NCI-H774 (cell line): ENCODE results near the gene PDYN.
"Not testable (repeated sequence)": the region's sequence is repeated elsewhere in the genome, so short reads cannot be mapped to it uniquely, and the experiment has no call there.

Source experiments
- DNase-seq: peaks from one replicate; lab custom pipeline; 2025; lab: John Stamatoyannopoulos, UW

PDYN gene

DNA sequence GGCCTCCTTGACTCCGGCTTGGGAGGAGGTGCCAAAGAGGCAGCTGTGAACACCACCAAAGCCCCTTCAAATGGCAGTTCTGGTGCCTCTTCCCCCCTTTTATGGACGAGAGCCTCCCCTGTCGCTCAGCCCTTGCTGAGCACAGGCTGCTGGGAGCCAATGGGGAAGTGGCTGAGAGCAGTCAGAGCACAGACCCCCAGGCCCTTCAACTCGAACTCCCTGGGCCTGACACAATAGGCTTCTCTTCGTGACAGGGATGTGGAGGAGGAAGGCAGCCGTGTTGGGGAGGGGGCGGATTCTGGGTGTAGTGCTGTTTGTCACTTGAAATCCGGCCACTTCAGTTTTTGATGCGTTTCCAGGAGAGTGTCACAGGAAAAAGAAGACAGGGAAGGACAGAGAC lies at the start of gene PDYN:
PDYN (minus strand) TSS at position 73 of the 400 bp plus-strand sequence. CDS start 10,974 bp downstream, outside the sequence.
- DNase-seq: no peak

DNA sequence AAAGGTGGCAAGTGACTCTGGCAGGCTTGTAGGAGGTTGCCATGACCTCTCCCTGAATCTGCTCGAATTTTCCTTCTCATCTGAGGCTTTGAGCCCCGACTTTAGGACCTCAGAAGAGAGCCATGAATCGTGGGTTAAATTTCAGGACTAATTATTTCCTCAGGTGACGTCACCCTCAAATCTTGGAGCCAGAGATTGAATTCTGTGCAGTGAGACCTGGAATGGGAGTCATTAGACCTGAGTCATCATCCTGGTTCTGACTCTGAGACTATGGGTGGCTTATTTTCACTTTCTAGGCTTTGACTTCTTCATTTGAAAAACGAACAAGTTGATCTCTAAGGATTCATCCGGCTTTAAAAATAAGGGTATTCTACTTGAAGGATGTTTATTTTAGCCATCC lies 48.5 kb upstream of the PDYN start:
- DNase-seq: no peak

DNA sequence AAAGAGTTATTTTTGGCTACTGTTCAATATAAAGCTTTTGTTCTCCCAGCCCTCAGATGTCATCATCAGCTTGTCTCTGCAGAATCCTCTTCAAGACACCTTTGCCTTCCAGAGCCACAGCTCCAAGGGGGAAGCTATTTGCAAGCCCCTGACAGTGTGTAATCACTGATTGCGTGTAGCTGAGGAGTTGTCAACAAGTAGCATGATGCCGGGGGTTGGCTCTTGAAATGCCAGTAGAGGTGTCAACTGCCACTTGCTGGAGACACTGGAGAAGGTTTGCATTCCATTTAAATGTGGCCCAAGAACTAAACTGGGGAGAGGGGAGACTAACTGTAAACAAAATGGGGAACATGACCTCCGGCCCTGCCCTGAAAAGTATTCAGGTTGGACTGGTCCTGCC lies 44.3 kb upstream of the PDYN start:
- DNase-seq: no peak

DNA sequence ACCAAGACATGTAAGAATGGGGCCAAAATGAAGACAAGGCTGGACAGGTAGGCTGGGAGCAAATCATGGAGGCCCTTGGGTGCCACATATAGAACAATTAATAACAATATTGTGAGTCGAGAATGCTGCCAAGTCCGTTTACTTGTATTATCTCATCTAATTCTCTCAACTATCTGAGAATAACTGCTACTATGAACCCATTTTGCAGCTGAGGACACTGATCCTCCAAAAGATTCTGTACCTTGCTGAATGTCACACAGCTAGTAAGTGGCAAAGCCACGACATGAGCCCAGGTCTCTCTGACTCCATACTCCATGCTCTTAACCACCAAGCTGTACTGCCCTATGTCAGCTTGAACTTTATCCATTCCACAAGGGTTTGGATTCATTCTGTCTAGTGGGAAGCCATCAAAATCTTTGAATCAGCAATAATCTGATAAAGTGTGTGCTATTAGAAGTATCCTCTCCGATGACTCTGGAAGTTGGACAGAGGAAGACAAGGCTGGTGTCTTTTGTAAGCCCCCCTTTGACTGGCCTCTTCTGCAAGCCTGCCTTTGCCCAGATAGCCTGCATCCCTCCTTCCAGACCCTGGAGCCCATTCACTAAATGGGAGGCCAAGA lies 43.5 kb upstream of the PDYN start:
- no peak for DNase-seq

DNA sequence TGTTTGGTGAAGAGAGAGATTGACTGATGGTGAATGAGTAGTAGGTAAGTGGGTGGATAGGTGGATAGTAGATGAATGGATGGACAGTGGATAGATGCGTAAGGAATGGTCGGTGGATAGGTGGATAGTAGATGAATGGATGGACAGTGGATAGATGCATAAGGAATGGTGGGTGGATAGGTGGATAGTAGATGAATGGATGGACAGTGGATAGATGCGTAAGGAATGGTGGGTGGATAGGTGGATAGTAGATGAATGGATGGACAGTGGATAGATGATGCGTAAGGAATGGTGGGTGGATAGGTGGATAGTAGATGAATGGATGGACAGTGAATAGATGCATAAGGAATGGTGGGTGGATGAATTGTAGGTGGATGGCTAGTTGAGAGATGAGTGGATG lies 42.5 kb upstream of the PDYN start:
- DNase-seq: not testable (repeated sequence)

DNA sequence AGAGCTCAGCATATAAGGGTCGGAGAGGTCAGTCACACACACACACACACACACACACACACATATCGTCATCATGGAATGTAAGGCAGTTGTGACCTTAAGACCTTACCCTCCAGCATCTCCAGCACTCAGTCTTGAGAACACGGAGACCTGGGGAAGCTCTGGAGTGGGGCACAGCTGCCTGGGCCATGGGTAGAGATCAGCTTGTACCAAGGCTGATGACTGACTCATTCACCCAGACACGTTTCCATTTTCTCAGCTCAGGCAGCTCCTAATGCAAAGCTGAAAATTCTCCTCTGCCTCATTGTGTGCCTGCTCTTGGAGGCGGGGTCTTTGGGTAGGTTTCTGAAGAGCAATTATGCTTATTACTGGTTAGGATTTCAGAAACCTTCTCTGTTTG lies 38.3 kb upstream of the PDYN start:
- no peak for DNase-seq

DNA sequence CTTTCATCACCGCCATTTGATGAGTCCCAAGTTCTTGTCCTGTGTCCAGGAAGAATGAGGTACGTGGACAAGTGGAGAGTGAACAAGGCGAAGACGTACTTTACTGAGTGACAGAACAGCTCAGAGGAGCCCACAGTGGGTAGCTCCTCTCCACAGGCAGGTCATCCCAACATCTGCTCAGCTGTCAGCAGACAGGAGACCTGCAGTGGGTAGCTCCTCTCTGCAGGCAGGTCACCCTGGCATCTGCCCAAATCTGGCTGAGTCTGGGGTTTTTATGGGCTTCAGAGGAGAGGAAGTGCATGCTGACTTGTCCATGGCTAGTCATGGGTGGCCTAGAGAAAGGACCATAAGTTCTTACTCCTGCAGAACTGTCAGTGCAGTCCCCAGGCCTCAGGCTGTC lies 32.7 kb upstream of the PDYN start:
- no peak for DNase-seq

DNA sequence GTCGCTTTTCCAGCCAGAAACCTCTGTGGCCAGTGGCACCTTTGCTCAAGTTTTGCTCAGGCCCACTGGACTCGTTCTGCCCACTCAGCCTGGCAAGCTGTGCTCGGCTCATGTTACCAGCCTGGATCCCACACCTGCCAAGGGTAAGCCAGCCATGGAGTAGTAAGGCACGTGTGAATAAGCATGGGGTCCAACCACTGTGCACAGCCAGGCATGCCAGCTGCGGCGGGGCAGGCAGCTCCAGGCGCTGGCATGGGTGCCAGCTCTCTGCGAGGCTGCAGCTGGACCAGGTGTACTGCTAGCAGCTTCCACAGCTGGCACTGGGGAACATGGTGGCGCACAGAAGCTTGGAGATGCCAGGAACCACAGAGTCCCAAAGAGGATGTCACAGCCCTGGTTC lies 32.1 kb upstream of the PDYN start:
- DNase-seq: no peak

DNA sequence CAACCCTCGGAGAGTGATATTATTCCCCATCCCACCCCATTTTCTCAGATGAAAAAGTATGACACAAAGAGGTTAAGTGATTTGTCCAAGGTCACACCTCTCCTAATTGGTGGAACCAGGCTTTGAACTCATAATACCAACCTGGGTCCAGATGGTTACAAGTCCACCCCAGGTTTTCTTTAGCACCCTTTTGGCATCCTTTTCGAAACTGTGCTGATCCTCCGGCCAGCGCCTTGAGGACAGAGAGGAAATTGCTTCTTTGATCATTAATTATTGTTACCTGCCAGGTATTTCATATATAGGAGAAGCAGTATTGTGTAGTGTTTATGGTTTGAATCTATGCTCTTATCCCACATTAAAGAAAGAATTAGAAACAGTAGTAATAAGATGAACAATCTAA lies 29.3 kb upstream of the PDYN start:
- DNase-seq: no peak

DNA sequence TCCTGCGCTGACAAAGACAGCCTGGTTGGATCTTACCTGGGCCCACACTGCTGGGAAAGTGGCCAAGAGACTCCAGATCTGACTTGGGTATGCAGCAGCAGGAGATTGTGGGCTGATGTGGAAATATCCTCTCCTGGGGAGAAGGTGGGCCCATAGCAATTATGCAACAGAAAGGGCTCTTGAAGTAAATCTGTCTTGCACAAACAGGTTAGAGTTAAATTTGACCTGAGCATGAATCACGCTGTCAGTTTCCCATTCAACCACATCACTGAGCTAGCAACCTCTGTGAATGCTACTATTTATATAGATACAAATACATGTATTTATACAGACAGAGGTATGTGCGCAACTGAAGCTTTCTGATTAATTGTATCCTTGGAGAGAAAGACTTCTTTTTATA lies 28.3 kb upstream of the PDYN start:
- DNase-seq: no peak

DNA sequence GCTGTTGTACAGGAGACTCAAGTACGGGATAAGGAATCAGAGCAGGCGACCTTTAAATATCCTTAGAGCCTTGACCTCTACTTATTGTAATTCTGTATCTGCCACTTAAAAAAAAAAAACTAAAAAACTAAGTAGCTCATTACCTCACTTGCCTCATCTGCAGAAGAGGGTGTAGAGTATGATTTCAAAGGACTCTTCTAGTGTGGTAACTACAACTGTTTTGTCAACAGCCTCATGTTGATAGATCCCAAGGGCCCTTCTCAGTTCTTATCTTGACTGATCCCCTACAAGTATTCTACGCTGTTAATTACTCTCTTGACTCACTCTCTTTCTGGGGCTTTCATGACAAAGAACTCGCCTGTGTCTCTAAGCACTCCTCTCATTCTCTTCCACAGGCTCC lies 16.7 kb upstream of the PDYN start:
- no peak for DNase-seq

DNA sequence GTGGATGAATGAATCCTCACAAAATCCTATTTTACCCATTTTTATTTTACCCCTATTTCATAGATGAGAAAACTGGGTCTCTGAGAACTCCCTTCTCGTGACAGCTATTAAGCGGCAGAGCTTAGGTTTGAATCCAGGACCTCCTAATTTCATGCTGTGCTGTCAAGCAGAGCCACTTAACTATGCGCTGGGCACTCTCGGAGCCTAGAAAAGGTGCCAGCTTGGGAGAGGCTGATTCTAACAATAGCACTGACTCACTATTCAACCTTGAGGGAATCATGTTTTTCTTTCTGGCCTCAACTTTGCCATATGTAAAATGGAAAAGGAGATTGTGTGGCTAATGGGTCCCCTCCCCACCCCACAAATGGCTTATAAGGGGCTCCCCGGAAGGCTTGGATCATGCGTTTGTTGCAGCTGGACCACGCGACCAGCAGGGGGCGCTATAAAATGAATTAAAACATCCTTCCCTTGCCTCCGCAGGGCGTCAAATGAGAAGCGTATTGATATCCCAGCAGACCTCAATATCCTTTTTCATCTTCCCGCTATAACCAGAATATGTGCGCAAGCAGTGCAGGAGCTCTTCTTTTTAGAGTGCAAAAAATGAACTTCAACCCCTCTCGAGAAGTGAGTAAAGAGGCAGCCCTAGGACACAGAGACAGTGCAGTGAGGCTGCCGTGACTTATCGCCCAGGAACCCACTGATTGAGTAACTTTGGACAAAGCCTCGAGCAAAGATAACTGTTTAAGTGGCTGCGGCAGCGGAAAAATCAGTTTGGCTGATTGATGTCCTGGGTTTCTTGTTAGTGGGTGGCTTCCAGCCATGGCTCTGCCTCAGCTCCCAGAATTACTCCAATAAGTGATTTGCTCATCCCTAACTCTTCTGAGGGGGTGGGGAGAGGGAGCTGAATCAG lies 12.8 kb upstream of the PDYN start:
- no peak for DNase-seq

DNA sequence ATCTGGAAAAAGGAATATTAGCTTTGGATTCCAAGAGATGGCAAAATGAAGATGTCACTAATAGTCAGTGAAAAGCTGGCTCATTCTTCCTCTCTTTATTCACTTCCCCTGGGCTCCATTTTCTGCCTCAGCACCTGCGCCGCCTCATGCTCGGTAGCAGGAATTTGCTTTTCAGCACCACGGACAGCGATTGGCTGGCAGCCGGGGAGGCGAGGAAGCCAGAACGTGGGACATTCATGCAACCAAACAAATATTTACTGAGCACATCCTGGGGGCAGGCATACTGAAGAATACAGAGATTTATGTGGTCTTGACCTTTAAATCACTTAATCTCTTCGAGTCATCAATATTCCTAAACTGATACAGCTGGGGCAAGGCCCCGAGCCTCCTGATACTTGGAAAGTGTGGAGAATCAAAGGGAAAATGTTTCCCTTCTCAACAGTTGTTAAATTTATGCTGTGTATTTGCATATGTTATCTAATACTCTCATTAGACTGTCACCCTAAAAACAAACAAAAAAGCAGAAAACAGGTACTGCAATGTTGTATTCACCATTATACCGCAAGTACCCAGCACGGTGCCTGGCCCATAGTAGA lies 12.1 kb upstream of the PDYN start:
- no peak for DNase-seq

DNA sequence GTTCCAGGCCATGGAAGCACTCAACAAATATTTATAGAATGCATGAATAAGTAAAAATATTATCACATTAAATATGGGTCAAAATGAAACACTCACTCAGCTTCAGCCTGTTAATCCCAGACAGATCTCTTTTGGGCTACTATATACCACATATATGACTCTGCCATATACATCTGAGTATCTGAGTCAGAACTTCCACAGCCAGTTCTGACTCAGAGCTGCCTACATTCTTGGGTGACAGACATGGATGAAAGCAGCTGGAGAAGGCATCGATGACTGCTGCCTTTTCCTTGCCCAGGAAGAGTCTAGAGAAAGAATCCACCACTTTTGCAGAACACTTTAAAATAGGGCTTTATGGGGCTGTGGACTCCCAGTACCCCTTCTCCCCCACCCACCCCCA lies 11.5 kb upstream of the PDYN start:
- DNase-seq: no peak

DNA sequence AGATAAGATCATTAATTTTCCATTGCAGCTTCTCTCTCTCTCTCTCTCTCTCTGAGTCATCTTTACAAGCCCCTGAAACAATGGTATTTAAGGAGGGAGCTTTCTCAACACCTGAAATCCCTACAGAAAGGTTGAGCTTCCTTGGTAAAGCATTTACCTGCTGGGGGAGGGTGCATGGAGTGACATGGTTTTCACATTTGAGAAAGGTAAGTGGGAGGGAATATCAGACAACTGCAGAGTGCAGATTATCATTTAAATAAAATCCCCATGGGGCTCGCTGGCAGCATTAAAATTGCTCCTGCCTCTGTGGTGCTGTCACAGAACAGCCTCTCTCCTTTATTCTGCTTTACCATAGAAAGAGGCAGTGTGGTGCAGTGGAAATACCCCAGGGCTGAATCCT lies 10.3 kb upstream of the PDYN start:
- DNase-seq: no peak

DNA sequence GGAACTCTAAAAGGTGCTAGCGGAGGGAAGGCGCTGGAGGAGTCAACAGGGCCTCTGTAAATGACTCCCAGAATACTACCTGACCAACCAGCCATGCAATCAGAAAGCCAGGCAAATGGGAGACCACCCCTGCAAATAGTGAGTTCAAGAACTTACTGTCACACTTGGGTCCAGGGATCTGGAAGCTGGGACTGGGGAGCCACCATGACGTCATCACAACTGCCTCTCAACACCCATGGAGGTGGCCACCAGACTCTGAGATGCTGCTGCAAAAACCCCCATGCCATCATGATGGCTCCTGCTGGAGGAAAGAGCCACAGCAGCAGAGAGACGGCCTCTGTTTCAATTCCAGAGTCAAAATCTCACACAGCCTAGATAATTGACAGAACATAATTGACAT lies 8.5 kb upstream of the PDYN start:
- DNase-seq: no peak

DNA sequence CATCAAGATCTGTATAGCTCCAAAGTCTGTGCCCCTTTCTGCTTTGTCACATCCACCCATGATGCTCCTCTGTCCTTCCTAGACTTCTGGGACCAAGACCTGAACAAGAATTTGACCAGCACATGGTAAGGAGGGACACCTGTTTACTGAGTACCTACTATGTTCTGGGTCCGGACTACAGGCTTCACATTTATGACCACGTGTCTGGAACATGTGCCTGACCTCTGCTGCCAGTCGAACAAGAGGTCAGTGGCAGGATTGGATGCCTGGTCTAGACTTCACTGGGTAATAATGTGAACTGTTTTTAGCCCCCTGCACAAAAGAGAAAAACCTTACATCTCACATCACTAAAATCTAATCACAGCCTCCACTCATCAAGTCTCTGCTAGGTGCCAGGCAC lies 7.3 kb upstream of the PDYN start:
- no peak for DNase-seq

DNA sequence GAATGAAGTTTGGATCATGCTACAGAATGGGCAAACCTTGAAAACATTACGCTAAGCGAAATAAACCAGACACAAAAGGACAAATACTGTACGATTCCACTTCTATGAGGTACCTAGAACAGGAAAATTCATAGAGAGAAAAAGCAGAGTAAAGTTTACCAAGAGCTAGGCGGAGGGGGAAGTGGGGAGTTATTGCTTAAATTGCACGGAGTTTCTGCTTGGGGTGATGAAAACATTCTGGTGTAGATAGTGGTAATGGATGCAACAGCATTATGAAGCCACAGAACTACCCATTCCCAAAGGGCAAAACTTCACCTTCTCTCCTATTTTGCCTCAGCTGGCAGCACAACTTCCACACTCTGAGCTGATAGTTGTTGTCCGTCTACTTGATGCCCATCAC lies 6.4 kb upstream of the PDYN start:
- DNase-seq: no peak

DNA sequence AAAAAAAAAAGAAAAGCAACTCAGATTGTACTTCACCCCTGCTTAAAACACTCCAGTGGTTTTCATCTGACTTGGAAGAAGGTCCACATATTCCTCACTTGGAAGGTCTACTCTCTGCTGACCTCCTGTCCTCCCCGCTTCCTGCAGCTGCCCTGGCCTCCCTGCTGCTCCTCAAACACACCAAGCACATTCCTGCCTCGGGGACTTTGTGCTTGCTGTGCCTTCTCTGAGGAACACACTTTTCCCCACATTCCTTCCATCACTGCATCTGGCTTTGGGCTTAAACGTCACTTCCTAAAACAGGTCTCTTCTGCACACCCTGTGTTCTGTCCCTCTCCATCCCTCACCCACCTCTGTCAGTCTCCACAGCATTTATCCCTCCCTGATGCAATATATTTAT lies 4.9 kb upstream of the PDYN start:
- DNase-seq: no peak

DNA sequence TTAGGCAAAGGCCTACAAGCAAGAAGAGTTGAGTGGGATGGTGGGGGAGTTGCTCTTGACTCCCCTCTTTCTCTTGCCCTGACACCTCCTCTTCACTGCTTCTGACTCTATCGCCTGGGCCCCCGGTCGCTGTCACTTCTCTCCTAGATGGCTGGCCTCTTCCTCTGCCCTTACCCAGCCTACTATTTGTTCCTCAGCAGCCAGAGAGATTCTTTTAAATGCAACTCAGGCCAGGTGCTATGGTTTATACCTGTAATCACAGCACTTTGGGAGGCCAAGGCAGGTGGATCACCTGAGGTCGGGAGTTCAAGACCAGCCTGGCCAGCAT lies 4.3 kb upstream of the PDYN start:
- DNase-seq: no peak

DNA sequence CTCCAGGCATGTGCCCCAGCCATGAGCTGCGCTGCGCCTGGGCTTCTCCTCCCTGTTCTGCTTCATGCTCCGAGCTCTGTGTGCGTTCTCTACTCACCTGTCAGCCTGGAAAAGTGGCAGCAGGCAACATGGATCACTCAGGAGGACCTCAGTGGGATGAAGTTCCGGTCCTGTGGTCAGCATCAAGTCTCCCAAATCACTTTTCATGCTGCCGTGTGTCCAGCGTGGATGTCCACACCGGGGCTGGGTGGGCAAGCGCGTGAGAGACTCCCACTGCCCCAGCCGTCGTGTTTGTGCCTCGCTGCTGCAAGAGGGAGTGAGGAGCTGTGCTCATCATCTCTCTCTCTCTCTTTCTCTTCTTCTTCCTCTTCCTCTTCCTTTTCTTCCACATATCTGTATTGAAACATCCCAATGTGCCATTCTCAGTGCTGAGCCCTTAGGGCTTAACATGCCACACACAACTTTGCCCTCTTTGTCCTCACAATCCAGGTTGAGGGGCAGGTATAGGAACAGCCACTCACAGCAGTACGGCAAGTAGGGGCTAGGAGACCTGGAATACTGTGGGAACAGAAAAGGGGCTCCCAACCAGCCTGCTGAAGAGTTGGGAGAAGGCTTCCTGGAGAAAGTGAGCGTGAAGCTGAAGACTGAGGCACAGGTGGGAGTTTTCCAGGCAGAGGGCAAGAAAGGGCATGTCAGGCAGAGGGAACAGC lies 3.8 kb upstream of the PDYN start:
- no peak for DNase-seq

DNA sequence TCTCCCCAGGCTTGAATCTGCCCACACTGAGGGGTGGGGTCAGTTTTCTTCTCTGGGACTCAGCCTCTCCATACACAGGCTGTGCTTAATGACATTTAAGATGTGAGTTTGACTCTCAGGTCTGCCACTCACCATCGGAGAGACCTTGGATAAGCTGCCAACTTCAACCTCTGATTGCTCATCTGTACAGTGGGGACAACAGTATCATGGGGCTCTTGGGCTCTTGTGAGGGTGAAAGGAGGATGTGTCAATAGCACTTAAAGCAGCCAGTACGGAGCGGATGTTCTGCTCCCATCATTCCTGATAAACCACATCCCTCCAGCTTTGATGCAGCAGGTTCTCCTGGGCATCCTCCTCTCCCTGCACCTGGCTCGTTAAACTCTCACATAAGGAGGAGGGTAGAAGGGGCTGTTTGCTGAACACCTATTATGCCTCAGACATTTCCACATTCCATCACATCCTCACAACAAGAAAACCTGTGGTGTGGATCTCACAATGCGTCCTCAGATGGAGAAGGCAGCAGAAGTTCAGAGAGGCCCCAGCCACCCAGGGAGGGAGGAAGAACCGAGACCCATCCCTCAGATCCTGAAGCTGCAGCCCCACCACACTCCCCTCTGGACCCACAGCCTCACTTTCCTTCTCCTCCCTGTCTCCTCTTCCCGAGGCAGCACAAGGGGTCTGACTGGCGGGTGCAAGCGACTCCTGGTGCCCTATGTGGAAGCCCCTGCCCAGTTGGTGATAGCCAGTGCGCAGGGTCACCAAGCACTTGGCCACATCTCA lies 1.9 kb upstream of the PDYN start:
- DNase-seq: no peak
